ENCODE measurements around the gene SNAPC4.

- TF ChIP-seq CTCF (IDR thresholded peaks at IDR 0.05) = no peak
- TF ChIP-seq POLR2A (IDR thresholded peaks at IDR 0.05) = no peak
Measured at GRCh38 chr9:136398286-136398685, 1.7 kb downstream of the SNAPC4 start.
